ENCODE results near the gene OR51D1. TPM values are rescaled to one million over a fixed set of nuclear protein-coding genes. Genes with fewer than 3 reads are reported as not detected.

OR51D1 gene
- not detected in 2 replicates for total RNA-seq

- DNase-seq (ENCODE audit: low read depth): peak; percentile 52
- Histone ChIP-seq H3K4me3 (ENCODE audit: low read depth, low read length) (no peak within 1 kb of the TSS), H3K27me3 (ENCODE audit: control insufficient read depth, insufficient read depth, low read length) (no peaks in the 10 kb centered on the region), H3K36me3 (ENCODE audit: control insufficient read depth, insufficient read depth, low read length) (no peaks in the 10 kb centered on the region)
- TF ChIP-seq, protein P1, sequence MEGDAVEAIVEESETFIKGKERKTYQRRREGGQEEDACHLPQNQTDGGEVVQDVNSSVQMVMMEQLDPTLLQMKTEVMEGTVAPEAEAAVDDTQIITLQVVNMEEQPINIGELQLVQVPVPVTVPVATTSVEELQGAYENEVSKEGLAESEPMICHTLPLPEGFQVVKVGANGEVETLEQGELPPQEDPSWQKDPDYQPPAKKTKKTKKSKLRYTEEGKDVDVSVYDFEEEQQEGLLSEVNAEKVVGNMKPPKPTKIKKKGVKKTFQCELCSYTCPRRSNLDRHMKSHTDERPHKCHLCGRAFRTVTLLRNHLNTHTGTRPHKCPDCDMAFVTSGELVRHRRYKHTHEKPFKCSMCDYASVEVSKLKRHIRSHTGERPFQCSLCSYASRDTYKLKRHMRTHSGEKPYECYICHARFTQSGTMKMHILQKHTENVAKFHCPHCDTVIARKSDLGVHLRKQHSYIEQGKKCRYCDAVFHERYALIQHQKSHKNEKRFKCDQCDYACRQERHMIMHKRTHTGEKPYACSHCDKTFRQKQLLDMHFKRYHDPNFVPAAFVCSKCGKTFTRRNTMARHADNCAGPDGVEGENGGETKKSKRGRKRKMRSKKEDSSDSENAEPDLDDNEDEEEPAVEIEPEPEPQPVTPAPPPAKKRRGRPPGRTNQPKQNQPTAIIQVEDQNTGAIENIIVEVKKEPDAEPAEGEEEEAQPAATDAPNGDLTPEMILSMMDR (IDR thresholded peaks at IDR 0.05; ENCODE audit: insufficient read depth, low read length, severe bottlenecking): peak; percentile 99
- FAIRE-seq: no peak
Observed at GRCh38 chr11:4636962-4637661, at the start of gene OR51D1. OR51D1 (plus strand) TSS chr11:4637477; CDS start chr11:4639791, 2,314 bp downstream.

- Histone ChIP-seq H3K36me3 (ENCODE audit: control insufficient read depth, insufficient read depth, low read length) (no peaks in the 10 kb centered on the region), H3K27me3 (ENCODE audit: control insufficient read depth, insufficient read depth, low read length) (no peaks in the 10 kb centered on the region), H3K4me3 (ENCODE audit: low read depth, low read length) (no peak overlapping the region)
- DNase-seq (ENCODE audit: low read depth) (no peak), FAIRE-seq (no peak)
- TF ChIP-seq, protein P1 (IDR thresholded peaks at IDR 0.05; ENCODE audit: insufficient read depth, low read length, severe bottlenecking): no peak
Observed at GRCh38 chr11:4589017-4589416, 48.3 kb upstream of the OR51D1 start.

- H3K27me3 ChIP-seq (ENCODE audit: control insufficient read depth, insufficient read depth, low read length): no peaks in the 10 kb centered on the region
- H3K36me3 ChIP-seq (ENCODE audit: control insufficient read depth, insufficient read depth, low read length): no peaks in the 10 kb centered on the region
- FAIRE-seq: no peak
Observed at GRCh38 chr11:4593739-4594138, 43.5 kb upstream of the OR51D1 start, which contains the start of gene OR52I1. OR52I1 (plus strand) TSS chr11:4594039; CDS start chr11:4594039, 0 bp downstream.

DNA sequence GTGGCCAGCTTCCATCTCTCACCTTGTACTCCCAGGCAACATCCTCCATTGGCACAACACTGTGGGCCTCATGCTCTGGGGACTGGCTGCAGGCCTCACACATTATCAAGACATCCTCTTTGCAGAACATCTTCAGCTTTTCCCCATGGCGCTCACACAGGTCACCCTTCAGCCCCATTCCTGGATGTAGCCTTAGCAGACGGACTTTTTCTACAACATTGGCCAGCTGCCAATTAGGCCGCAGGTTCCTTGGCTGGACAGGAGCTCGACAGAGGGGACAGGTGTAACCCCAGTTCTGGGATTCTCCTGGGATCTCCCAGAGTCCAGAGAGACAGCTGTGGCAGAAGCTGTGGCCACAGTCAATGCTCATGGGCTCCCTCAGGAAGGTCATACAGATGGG, 32.2 kb upstream of the OR51D1 start:
- Histone ChIP-seq H3K36me3 (ENCODE audit: control insufficient read depth, insufficient read depth, low read length) (peaks cover 12% of the 10 kb centered on the region), H3K4me3 (ENCODE audit: low read depth, low read length) (no peak overlapping the region), H3K27me3 (ENCODE audit: control insufficient read depth, insufficient read depth, low read length) (no peaks in the 10 kb centered on the region)

More at GRCh38 chr11:4593739-4594138, 43.5 kb upstream of the OR51D1 start, which contains the start of gene OR52I1:
- H3K4me3 ChIP-seq (ENCODE audit: low read depth, low read length): no peak within 1 kb of the TSS
- TF ChIP-seq, protein P1 (IDR thresholded peaks at IDR 0.05; ENCODE audit: insufficient read depth, low read length, severe bottlenecking): no peak
- DNase-seq (ENCODE audit: low read depth): no peak

GRCh38 chr11:4606231-4607015, 30.9 kb upstream of the OR51D1 start:
- FAIRE-seq: no peak
- Histone ChIP-seq H3K27me3 (ENCODE audit: control insufficient read depth, insufficient read depth, low read length) (no peaks in the 10 kb centered on the region), H3K4me3 (ENCODE audit: low read depth, low read length) (peak overlapping the region; percentile 69), H3K36me3 (ENCODE audit: control insufficient read depth, insufficient read depth, low read length) (peaks cover 8% of the 10 kb centered on the region)
- TF ChIP-seq, protein P1 (IDR thresholded peaks at IDR 0.05; ENCODE audit: insufficient read depth, low read length, severe bottlenecking): no peak
- DNase-seq (ENCODE audit: low read depth): peak; percentile 11

More for the DNA sequence above, 32.2 kb upstream of the OR51D1 start:
- FAIRE-seq (no peak), DNase-seq (ENCODE audit: low read depth) (no peak)
- TF ChIP-seq, protein P1 (IDR thresholded peaks at IDR 0.05; ENCODE audit: insufficient read depth, low read length, severe bottlenecking): no peak
